ENCODE results near the gene GRB10. TPM values are rescaled to one million over a fixed set of nuclear protein-coding genes. Genes with fewer than 3 reads are reported as not detected.

The GRB10 gene
- total RNA-seq, 2 donors from 2014 or later = 10.3 to 15.1 TPM

DNA sequence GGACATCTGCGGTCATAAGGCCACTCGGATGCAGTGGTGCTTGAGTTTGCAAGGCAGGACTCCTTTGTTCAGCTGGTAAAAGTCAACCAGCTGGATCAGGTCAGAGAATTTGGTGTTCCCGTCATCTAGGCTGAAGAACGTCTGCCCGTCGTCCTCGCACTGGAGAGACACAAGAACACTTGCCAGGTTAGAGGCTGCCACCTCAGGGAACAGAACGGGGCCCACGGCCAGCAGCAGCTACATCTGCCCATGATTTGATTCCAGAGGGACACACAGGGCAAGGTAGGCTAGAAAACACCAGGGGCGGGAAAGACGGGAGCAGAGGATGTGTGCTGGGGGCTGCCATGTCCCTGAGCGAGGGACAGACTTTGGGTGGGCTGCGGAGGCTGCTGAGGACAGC, 189.8 kb downstream of the GRB10 start:
- no peak for DNase-seq
- Histone ChIP-seq H3K27ac (no peak overlapping the region), H3K4me3 (no peak overlapping the region), H3K9me3 (no peaks in the 10 kb centered on the region), H3K27me3 (no peaks in the 10 kb centered on the region), H3K36me3 (no peaks in the 10 kb centered on the region), H3K9ac (ENCODE audit: low read depth in 2 of 2, low read length in 2 of 2) (no peak overlapping the region), H3K4me1 (no peaks in the 10 kb centered on the region)
- intact Hi-C loops (cut with DNase I) = no loop called here
- TF ChIP-seq, protein P1, sequence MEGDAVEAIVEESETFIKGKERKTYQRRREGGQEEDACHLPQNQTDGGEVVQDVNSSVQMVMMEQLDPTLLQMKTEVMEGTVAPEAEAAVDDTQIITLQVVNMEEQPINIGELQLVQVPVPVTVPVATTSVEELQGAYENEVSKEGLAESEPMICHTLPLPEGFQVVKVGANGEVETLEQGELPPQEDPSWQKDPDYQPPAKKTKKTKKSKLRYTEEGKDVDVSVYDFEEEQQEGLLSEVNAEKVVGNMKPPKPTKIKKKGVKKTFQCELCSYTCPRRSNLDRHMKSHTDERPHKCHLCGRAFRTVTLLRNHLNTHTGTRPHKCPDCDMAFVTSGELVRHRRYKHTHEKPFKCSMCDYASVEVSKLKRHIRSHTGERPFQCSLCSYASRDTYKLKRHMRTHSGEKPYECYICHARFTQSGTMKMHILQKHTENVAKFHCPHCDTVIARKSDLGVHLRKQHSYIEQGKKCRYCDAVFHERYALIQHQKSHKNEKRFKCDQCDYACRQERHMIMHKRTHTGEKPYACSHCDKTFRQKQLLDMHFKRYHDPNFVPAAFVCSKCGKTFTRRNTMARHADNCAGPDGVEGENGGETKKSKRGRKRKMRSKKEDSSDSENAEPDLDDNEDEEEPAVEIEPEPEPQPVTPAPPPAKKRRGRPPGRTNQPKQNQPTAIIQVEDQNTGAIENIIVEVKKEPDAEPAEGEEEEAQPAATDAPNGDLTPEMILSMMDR (IDR thresholded peaks at IDR 0.05) = no peak

DNA sequence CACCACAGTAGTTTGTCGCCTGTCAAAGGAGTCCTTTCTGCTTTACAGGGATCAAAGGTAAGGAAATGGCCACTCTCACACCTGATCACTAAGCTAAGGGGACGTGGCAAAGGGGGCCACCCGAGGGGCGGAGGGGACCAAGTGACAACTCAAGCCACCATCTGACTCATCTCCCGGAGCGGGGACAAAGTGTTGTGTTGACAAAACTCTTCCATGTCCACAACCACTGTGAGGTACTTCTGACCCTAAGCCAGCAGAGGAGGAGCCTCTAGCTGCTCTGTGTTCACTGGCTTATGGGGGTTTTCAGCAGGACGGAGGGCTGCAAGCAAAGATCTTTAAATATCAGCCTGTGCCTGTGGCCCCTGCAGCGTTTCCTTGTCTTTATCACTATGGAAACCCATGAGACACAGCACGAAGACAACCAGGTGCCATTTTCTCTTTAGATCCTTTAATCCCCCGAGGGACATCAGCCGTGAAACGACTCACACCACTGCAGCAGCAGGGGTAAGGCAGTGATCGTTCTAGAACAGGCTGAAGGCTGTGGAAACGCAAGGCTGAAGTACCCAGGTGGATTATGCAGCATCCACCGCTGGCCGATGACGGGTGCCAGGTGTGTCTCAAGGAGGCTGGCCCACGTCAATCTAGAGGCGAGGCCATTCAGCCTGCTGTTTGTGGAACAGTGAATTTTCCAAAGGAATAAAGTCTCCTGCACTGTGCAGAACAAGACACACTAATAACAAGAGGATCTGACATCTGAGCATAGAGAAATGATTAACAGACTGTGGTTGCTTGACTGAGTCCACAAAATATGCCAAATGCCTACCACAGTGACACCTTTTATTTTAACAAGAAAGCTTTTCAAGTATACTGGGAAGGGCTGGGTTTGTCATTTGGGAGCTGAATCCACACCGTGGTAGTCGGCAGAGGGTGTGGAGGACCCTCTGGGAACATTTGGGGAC, 190.9 kb downstream of the GRB10 start:
- no peak overlapping the region for H3K27ac ChIP-seq
- no peaks in the 10 kb centered on the region for H3K4me1 ChIP-seq
- no peaks in the 10 kb centered on the region for H3K27me3 ChIP-seq
- no peak overlapping the region for H3K4me3 ChIP-seq
- intact Hi-C loops (cut with DNase I) = no loop called here
- no peaks in the 10 kb centered on the region for H3K9me3 ChIP-seq
- TF ChIP-seq, protein P1 (IDR thresholded peaks at IDR 0.05) = no peak
- H3K36me3 ChIP-seq = no peaks in the 10 kb centered on the region
- DNase-seq = no peak
- H3K9ac ChIP-seq (ENCODE audit: low read depth in 2 of 2, low read length in 2 of 2) = no peak overlapping the region

DNA sequence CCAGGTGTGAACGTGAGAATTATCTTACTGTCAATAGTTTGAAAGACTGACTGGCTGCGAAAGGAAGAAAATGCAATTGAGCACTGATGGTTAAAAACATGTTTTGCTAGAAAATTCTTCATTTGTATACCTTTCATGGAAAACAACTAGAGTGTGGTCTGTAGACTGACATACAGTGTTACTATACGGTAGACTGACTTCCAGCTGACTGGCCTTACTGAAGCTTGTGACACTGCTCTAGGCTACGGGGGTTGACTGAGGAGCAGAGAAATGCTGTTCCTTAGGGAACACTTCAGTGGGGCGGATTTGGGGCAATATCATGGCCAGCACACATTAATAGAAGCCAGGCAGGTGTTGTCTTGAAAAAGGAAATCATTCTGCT, 191.6 kb downstream of the GRB10 start:
- Histone ChIP-seq H3K27me3 (no peaks in the 10 kb centered on the region), H3K36me3 (no peaks in the 10 kb centered on the region), H3K4me1 (no peaks in the 10 kb centered on the region), H3K9ac (ENCODE audit: low read depth in 2 of 2, low read length in 2 of 2) (no peak overlapping the region), H3K27ac (no peak overlapping the region), H3K4me3 (no peak overlapping the region), H3K9me3 (no peaks in the 10 kb centered on the region)
- intact Hi-C loops (cut with DNase I) = no loop called here
- TF ChIP-seq, protein P1 (IDR thresholded peaks at IDR 0.05) = no peak
- DNase-seq = no peak

DNA sequence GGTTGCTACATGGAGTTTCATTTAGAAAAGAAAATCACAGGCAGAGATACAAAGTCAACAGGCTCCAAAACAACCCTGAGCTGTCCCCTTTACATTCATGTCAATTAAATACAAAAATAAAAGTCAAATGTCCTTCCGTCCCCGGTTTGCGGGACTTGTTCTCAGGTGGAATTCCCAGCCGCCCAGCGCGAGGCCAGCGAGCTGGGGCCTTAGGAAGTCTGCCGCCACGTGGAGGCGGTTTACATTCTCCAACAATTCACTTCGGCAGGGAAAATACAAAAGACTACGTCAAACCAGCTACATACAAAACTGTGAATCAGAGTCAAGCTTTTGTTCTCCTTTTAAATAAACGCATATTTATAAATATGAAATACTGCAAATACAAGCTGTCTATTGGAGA, 192.2 kb downstream of the GRB10 start:
- intact Hi-C loops (cut with DNase I) = no loop called here
- Histone ChIP-seq H3K4me1 (no peaks in the 10 kb centered on the region), H3K4me3 (no peak overlapping the region), H3K9ac (ENCODE audit: low read depth in 2 of 2, low read length in 2 of 2) (no peak overlapping the region), H3K27me3 (no peaks in the 10 kb centered on the region), H3K9me3 (no peaks in the 10 kb centered on the region), H3K27ac (no peak overlapping the region), H3K36me3 (no peaks in the 10 kb centered on the region)
- DNase-seq = no peak
- TF ChIP-seq, protein P1 (IDR thresholded peaks at IDR 0.05) = no peak

DNA sequence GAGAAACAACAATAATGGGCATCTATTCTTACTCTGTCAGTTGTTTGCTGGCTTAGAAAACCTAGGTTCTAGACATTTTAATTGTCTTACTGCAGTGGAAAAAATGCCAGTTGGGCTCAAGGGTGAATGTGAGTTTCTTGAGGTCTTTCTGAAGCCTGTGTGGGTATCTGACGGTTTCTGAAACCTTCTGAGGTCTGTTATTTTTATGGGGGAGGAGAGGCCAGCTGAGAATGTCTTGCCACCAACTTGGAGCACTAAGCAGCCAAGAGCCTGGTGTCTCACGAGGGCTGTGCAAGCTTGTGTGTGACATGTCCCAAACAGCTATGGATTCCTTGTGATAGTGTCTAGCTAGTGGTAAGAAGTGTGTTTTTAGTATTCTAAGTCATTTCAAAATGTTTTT, 193.3 kb downstream of the GRB10 start:
- no peak overlapping the region for H3K9ac ChIP-seq (ENCODE audit: low read depth in 2 of 2, low read length in 2 of 2)
- TF ChIP-seq, protein P1 (IDR thresholded peaks at IDR 0.05) = no peak
- H3K4me3 ChIP-seq = no peak overlapping the region
- DNase-seq = no peak
- intact Hi-C loops (cut with DNase I) = no loop called here
- no peaks in the 10 kb centered on the region for H3K36me3 ChIP-seq
- no peaks in the 10 kb centered on the region for H3K27me3 ChIP-seq
- H3K9me3 ChIP-seq = no peaks in the 10 kb centered on the region
- H3K4me1 ChIP-seq = no peaks in the 10 kb centered on the region
- H3K27ac ChIP-seq = no peak overlapping the region

Measured in colonic mucosa (tissue), 4 donors.